GM15510 (cell line): ENCODE measurements around the gene KPNA1.

ENCODE experiments used
- POLR2A ChIP-seq: IDR thresholded peaks from 3 replicates; pipeline ENCODE4 v1.6.1; 2011; ENCODE audit warnings: borderline replicate concordance; ENCODE audit not compliant: insufficient read length; ENCODE audit errors: extremely low read depth

Gene KPNA1

GRCh38 chr3:122387709-122388108 lies 127.0 kb downstream of the KPNA1 start:
- TF ChIP-seq POLR2A, result no peak

DNA sequence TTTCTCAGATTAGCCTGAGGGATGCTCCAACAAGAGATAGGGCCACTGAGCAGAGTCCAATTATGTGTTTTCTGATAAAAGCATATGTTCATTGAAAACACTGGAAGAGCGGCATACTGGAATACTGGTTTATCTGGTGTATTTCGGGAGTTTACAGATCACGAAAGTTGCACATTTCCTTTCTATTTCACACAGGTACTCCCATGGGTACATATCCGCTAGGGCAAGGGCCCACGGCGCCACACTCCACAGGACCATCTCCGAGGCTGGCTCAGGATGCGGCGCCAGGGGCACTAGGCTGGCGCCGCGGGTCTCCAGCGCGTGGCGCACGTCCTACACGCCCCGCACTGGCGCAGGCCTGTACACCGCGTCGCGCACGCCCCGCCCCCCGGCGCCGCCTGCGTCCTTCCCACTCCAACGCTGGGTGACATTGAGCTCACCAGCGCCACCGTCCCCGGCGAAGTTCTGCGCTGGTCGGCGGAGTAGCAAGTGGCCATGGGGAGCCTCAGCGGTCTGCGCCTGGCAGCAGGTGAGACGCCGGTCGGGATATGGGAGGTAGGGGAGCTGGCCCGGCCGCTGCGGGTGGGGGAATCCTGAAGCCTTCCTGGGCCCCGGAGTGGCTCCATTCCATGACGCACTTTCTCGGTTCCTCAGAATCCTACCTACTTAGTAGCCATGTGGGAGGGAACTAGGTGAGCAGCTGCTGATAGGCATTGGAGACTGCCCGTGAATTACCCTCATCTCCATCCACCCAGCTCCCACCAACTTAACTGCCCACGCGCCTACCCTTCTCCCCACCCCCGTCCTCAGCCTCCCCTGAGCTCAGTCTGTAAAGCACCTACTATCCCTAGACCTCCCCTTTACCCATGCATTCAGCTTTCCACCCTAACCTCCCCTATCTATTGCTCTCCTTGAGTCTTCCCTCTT lies 130.7 kb downstream of the KPNA1 start, which contains the start of gene FAM162A:
TSS of gene FAM162A (plus strand) at position 412 of the 927 bp plus-strand sequence. CDS start at position 496, 84 bp downstream.
- peak; percentile 91 for TF ChIP-seq POLR2A

DNA sequence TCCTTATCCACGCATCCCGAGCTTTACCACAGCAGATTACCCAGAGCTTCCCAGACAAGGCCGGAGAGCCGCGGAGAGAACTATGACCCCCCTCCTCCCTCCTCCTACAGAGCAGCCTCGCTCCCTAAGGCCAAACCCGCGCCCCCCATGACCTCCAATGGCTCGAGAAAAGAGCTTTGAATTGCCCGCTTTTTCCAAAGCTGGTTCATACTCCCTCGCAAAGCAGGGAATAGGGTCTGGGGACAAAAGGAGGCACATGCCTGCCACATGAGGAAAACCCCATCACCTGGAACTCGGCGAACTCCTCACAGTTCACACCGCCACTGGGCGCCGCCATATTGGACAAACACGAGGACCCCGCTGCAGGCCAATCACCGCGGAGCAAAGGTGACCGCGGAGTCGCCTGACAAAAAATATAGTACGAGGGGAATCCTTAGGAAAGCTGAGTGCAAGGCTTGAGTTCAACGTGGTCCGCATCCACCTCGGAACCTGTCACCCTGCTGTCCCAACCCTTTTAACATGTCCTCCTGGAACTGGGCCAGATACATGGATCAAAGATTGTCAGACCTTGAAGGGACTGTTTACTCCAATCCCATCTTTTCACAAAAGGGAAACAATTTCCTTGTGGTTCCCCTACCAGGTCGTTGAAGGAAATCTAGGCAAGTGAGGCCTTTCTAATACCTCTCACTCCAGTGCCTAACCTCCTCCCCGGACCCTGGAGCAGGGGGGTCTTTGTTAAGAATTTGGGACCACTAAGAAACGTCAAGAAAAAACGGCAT lies 131.7 kb downstream of the KPNA1 start, which contains the start of gene MIX23:
TSS of gene MIX23 (minus strand) at position 344 of the 779 bp plus-strand sequence. CDS start at position 337, 7 bp downstream.
- peak; percentile 65 for TF ChIP-seq POLR2A

DNA sequence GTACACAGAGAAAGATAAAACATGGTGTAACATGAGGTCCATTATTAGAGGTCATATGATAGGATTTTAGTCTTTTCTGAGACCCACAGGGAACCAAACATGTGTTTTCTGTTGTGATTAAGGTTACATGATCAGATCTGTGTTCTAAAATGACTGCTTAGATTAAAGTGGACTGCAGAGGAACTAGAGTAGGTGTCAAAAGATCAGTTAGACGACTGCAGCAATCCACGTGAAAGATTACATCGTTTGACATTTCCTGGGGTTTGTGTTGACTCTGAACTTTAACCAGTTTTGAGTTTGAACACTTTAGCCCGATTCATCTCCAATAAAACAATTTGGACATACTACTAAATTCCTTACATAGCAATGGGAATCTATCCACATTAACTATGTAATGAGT lies 136.8 kb downstream of the KPNA1 start:
- TF ChIP-seq POLR2A, result no peak

- no peak for TF ChIP-seq POLR2A
Measured at GRCh38 chr3:122374034-122374433, 140.7 kb downstream of the KPNA1 start.
